ENCODE measurements around the gene MECP2.

GRCh38 chrX:154023276-154024000 is 74.1 kb downstream of the MECP2 start:
- no peak for TF ChIP-seq POLR2A (IDR thresholded peaks at IDR 0.05)
- TF ChIP-seq, protein P1, sequence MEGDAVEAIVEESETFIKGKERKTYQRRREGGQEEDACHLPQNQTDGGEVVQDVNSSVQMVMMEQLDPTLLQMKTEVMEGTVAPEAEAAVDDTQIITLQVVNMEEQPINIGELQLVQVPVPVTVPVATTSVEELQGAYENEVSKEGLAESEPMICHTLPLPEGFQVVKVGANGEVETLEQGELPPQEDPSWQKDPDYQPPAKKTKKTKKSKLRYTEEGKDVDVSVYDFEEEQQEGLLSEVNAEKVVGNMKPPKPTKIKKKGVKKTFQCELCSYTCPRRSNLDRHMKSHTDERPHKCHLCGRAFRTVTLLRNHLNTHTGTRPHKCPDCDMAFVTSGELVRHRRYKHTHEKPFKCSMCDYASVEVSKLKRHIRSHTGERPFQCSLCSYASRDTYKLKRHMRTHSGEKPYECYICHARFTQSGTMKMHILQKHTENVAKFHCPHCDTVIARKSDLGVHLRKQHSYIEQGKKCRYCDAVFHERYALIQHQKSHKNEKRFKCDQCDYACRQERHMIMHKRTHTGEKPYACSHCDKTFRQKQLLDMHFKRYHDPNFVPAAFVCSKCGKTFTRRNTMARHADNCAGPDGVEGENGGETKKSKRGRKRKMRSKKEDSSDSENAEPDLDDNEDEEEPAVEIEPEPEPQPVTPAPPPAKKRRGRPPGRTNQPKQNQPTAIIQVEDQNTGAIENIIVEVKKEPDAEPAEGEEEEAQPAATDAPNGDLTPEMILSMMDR (IDR thresholded peaks at IDR 0.05) = no peak

Measured in lower leg skin (tissue), 3 donors.